ENCODE results near the gene BTBD2. TPM values are rescaled to one million over a fixed set of nuclear protein-coding genes. Genes with fewer than 3 reads are reported as not detected.

The BTBD2 gene
- total RNA-seq, 5 donors from 2014 or later (not counting 1 experiment from before 2014, with no cell fraction given): 52.2 to 79.8 (median 73.6) TPM

DNA sequence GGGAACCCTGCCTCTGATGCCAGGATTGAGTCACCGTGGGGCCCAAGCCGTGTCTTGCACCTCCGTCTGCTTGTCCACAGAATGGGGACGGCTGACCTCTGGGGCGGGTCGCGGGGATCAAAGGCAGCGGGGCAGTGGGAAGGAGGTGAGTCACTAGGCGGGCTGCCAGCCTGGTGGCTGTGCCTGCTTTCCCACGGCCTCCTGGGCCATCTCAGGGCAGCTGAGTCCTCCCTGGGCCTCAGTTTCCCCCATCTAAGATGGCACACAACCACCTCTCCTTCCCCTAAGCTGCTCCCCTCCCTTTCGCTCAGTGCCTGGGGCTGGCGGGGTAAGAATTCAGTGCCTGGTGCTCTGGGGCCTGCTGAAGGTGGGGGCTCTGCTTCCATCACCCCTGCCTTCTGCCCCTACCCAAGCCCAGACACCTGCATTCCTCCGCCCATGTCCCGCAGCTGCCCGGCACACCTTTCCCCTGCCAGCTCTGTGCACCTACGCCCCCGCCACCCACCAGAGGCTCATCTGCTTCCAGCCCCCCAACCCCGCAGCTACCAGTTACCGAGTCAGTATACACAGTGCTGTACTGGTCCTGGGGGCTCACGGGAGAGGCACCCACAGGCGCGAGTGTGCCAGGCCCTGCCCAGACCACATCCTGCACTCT, 32.1 kb upstream of the BTBD2 start:
- Histone ChIP-seq H3K27ac (ENCODE audit: low read length) (peak overlapping the region; percentile 74), H3K4me3 (ENCODE audit: control insufficient read depth in 1 of 2, extremely low read depth in 1 of 2, low read length in 1 of 2) (peak overlapping the region in 1 of 2 donors; percentile 10), H3K36me3 (ENCODE audit: control insufficient read depth in 2 of 2, extremely low read depth in 1 of 2, insufficient read depth in 1 of 2, low read length in 1 of 2) (peaks cover 14 to 64% of the 10 kb centered on the region in 2 donors), H3K4me1 (ENCODE audit: control insufficient read depth in 1 of 2, extremely low read depth in 1 of 2, insufficient read depth in 2 of 2, low read length in 2 of 2) (peaks cover 54 to 87% of the 10 kb centered on the region in 2 experiments), H3K27me3 (replicated peaks in 1 of 2; ENCODE audit: control insufficient read depth in 2 of 2, extremely low read depth in 1 of 2, insufficient read depth in 2 of 2, low read length in 1 of 2) (no peaks in the 10 kb centered on the region), H3K9me3 (no peaks in the 10 kb centered on the region)
- Mint-ChIP-seq H3K27ac (peak overlapping the region; percentile 74 to 76), H3K27me3 (no peaks in the 10 kb centered on the region), H3K4me1 (peaks cover 42 to 66% (median 61%) of the 10 kb centered on the region in 3 donors), H3K36me3 (peaks cover 3% of the 10 kb centered on the region), H3K4me3 (peak overlapping the region in 2 of 3 donors; percentile 9 to 81), H3K9me3 (no peaks in the 10 kb centered on the region)
- peak in 1 of 35 experiments; percentile 35 for DNase-seq
- ChIA-PET CTCF (interaction anchor here in 1 of 2 donors (0.6 kb wide), 3 partner anchors 178 to 413 kb away, joined by 3 read pairs; no protein-coding TSS in a partner anchor), POLR2A (no interaction called here)
- no peak for ATAC-seq (replicated peaks in 1 of 4)
- 69% methylated on average over 11 of the region's 22 CpGs for WGBS (ENCODE audit: insufficient coverage)

DNA sequence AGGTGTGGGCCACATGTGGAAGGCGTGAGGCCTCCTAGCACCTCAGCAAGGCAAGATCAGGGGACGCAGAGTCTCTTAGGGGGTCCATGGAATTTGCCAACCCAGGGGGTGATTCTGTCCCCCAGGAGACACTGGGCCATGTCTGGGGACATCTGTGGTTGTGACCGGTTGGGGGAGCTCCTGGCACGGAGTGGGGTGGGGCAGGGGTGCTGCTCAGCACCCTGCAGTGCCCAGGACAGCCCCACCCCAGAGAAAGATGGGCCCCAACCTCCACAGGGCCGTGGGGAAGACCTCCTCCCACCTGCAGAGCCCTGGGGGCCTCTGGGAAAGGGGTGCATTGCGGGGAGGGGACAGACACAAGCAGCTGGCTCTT, 31.5 kb upstream of the BTBD2 start:
- WGBS (ENCODE audit: insufficient coverage): 74% methylated on average over 6 of the region's 6 CpGs

DNA sequence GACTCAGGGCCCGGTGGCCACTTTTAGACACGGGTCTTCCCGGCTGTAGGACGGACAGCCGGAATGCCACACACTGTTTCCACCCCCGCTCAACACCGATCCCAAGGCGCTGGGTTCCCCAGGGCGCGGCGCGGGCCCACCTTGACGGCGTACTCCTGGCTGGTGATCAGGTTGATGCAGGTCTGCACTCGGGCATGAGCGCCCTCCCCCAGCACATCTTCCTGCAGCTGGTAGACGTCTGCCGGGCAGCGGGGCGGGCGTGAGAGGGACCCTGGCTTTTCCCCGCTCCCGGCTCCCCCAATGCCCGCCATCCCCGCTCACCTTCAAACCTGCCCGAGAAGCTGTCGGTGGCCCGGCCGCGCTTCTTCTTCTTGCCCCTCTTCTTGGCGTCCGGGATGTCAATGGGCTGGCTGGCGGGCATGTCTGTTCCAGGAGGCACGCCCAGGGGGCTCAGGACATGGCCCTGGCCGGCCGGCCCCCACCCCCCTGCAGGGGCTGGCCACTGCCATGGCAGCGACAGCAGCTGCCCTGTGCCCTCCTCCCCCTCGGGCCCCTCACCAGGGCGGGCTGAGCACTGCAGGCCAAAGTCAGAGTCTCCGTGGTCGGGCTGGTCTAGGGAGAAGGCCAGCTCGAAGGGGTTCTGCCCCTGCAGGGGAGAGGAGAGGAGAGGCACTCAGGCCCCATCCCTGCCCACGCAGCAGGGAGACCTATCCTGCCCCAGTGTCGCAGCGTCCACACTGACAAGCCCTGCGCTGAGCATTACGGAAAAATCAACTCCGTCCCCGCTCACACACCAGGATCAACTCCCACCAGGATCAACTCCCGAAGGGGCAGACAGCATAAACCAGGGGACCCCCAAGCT, 30.8 kb upstream of the BTBD2 start:
- peaks cover 29 to 61% (median 52%) of the 10 kb centered on the region in 3 donors for H3K4me1 Mint-ChIP-seq

More for the DNA sequence above, 31.5 kb upstream of the BTBD2 start:
- peak overlapping the region in 1 of 3 donors; percentile 81 for H3K4me3 Mint-ChIP-seq
- no peaks in the 10 kb centered on the region for H3K9me3 ChIP-seq
- H3K9me3 Mint-ChIP-seq: no peaks in the 10 kb centered on the region
- CTCF ChIA-PET: interaction anchor here in 1 of 2 donors (0.6 kb wide), 3 partner anchors 178 to 414 kb away, joined by 3 read pairs; no protein-coding TSS in a partner anchor
- H3K27me3 ChIP-seq (replicated peaks in 1 of 2; ENCODE audit: control insufficient read depth in 2 of 2, extremely low read depth in 1 of 2, insufficient read depth in 2 of 2, low read length in 1 of 2): no peaks in the 10 kb centered on the region
- H3K36me3 Mint-ChIP-seq: peaks cover 3% of the 10 kb centered on the region
- H3K27me3 Mint-ChIP-seq: no peaks in the 10 kb centered on the region
- H3K36me3 ChIP-seq (ENCODE audit: control insufficient read depth in 2 of 2, extremely low read depth in 1 of 2, insufficient read depth in 1 of 2, low read length in 1 of 2): peaks cover 18 to 68% of the 10 kb centered on the region in 2 donors
- POLR2A ChIA-PET: no interaction called here
- DNase-seq: peak in 1 of 35 experiments; percentile 14
- H3K27ac ChIP-seq (ENCODE audit: low read length): peak overlapping the region; percentile 74
- H3K27ac Mint-ChIP-seq: peak overlapping the region in 1 of 2 donors; percentile 76
- peaks cover 37 to 66% (median 59%) of the 10 kb centered on the region in 3 donors for H3K4me1 Mint-ChIP-seq
- no peak for ATAC-seq (replicated peaks in 1 of 4)
- H3K4me3 ChIP-seq (ENCODE audit: control insufficient read depth in 1 of 2, extremely low read depth in 1 of 2, low read length in 1 of 2): no peak overlapping the region
- peaks cover 52 to 87% of the 10 kb centered on the region in 2 experiments for H3K4me1 ChIP-seq (ENCODE audit: control insufficient read depth in 1 of 2, extremely low read depth in 1 of 2, insufficient read depth in 2 of 2, low read length in 2 of 2)

DNA sequence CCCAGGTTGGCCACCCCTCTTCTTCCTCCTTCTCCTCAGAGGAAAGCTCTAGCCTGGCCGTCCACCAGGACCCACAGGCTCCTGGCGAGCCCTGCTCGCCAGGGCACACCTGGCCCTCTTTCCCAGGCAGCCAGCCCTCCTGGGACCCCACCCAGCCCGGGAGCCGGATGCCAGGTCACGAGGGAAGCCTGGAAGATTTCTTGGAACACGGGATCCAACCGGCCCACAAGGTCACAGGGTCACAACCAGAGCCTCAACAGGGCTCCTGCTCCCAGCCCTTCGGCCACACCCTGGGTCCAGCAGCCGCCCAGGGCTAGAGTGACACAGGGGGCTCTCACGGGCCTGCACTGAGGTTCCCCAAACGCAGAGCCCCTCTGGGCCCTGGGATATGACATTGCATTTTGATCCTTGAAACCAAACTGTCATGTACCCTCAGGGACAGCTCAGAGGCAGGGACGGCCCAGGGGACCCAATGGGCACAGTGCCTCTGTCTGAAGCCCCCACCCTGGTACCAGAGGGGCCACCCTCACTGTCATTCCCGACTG, 30.1 kb upstream of the BTBD2 start:
- peaks cover 28 to 64% (median 56%) of the 10 kb centered on the region in 3 donors for H3K4me1 Mint-ChIP-seq
- no peak overlapping the region for H3K27ac Mint-ChIP-seq
- POLR2A ChIA-PET: no interaction called here

More for the DNA sequence above, 30.8 kb upstream of the BTBD2 start:
- Histone ChIP-seq H3K9me3 (no peaks in the 10 kb centered on the region), H3K27me3 (replicated peaks in 1 of 2; ENCODE audit: control insufficient read depth in 2 of 2, extremely low read depth in 1 of 2, insufficient read depth in 2 of 2, low read length in 1 of 2) (no peaks in the 10 kb centered on the region), H3K4me1 (ENCODE audit: control insufficient read depth in 1 of 2, extremely low read depth in 1 of 2, insufficient read depth in 2 of 2, low read length in 2 of 2) (peaks cover 50 to 85% of the 10 kb centered on the region in 2 experiments), H3K36me3 (ENCODE audit: control insufficient read depth in 2 of 2, extremely low read depth in 1 of 2, insufficient read depth in 1 of 2, low read length in 1 of 2) (peaks cover 18 to 70% of the 10 kb centered on the region in 2 donors), H3K4me3 (ENCODE audit: control insufficient read depth in 1 of 2, extremely low read depth in 1 of 2, low read length in 1 of 2) (no peak overlapping the region), H3K27ac (ENCODE audit: low read length) (peak overlapping the region; percentile 20)
- 95% methylated on average over 34 of the region's 50 CpGs for WGBS (ENCODE audit: insufficient coverage)
- H3K36me3 Mint-ChIP-seq: peaks cover 3% of the 10 kb centered on the region
- ChIA-PET POLR2A (interaction anchor here in 1 of 2 donors (0.5 kb wide), 1 partner anchor 105 kb away, joined by 3 read pairs; no protein-coding TSS in a partner anchor), CTCF (no interaction called here)
- DNase-seq: peak in 1 of 35 experiments; percentile 9
- no peak for ATAC-seq (replicated peaks in 1 of 4)
- no peak overlapping the region for H3K27ac Mint-ChIP-seq
- no peaks in the 10 kb centered on the region for H3K27me3 Mint-ChIP-seq
- no peaks in the 10 kb centered on the region for H3K9me3 Mint-ChIP-seq
- H3K4me3 Mint-ChIP-seq: no peak overlapping the region

DNA sequence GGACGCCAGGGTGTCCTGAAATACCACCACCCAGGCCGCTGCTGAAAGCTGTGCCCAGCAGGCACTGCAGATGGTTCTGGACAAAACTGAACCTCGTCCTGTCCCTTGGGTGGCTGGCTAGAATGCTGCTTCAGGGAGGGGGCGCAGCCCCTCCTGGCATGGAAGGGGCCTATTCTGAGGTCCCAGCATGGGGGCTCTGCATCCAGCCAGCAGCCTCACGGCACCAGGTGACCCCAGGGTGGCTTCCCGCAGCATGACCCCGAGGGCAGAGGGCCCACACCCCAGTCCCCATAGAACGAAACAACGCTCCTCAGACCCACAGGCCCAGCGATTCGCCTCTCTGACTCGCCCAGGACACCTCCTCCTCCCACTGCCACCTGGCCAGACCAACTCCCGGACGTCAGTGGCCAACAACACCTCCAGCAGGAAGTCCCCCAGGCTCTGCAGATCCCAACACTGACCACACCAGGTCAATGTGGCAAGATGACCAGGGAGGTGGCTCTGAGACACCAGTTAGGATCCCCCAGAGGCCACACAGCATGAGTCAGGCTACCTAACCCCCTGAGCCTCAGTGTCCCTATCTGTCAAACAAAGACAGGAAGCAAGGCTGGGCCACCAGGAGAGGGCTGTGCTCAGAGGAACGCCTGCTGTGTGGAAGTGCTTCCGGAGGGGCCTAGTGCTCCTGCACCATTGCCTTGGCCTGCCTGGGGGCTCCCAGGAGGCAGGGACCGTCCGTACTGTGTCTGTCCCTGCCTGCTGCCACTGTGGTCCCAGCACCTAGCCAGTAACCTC, 29.4 kb upstream of the BTBD2 start:
- H3K4me3 ChIP-seq (ENCODE audit: control insufficient read depth in 1 of 2, extremely low read depth in 1 of 2, low read length in 1 of 2): no peak overlapping the region
- Mint-ChIP-seq H3K36me3 (peaks cover 3% of the 10 kb centered on the region), H3K9me3 (no peaks in the 10 kb centered on the region), H3K27ac (peak overlapping the region; percentile 52 to 61), H3K4me1 (peaks cover 27 to 63% (median 56%) of the 10 kb centered on the region in 3 donors), H3K4me3 (peak overlapping the region in 2 of 3 donors; percentile 8 to 21), H3K27me3 (no peaks in the 10 kb centered on the region)
- ATAC-seq (replicated peaks in 1 of 4) (no peak), DNase-seq (no peak)
- no peaks in the 10 kb centered on the region for H3K9me3 ChIP-seq
- ChIA-PET CTCF (no interaction called here), POLR2A (no interaction called here)
- no peaks in the 10 kb centered on the region for H3K27me3 ChIP-seq (replicated peaks in 1 of 2; ENCODE audit: control insufficient read depth in 2 of 2, extremely low read depth in 1 of 2, insufficient read depth in 2 of 2, low read length in 1 of 2)
- peak overlapping the region; percentile 94 for H3K27ac ChIP-seq (ENCODE audit: low read length)
- H3K36me3 ChIP-seq (ENCODE audit: control insufficient read depth in 2 of 2, extremely low read depth in 1 of 2, insufficient read depth in 1 of 2, low read length in 1 of 2): peaks cover 18 to 84% of the 10 kb centered on the region in 2 donors
- peaks cover 52 to 96% of the 10 kb centered on the region in 2 experiments for H3K4me1 ChIP-seq (ENCODE audit: control insufficient read depth in 1 of 2, extremely low read depth in 1 of 2, insufficient read depth in 2 of 2, low read length in 2 of 2)
- 89% methylated on average over 18 of the region's 18 CpGs for WGBS (ENCODE audit: insufficient coverage)

More for the DNA sequence above, 30.1 kb upstream of the BTBD2 start:
- H3K4me1 ChIP-seq (ENCODE audit: control insufficient read depth in 1 of 2, extremely low read depth in 1 of 2, insufficient read depth in 2 of 2, low read length in 2 of 2): peaks cover 52 to 92% of the 10 kb centered on the region in 2 experiments
- DNase-seq (no peak), ATAC-seq (replicated peaks in 1 of 4) (no peak)
- WGBS (ENCODE audit: insufficient coverage): 89% methylated on average over 14 of the region's 14 CpGs
- Mint-ChIP-seq H3K4me3 (peak overlapping the region in 1 of 3 donors; percentile 8), H3K9me3 (no peaks in the 10 kb centered on the region), H3K36me3 (peaks cover 3% of the 10 kb centered on the region), H3K27me3 (no peaks in the 10 kb centered on the region)
- no peaks in the 10 kb centered on the region for H3K27me3 ChIP-seq (replicated peaks in 1 of 2; ENCODE audit: control insufficient read depth in 2 of 2, extremely low read depth in 1 of 2, insufficient read depth in 2 of 2, low read length in 1 of 2)
- CTCF ChIA-PET: no interaction called here
- H3K9me3 ChIP-seq: no peaks in the 10 kb centered on the region
- no peak overlapping the region for H3K4me3 ChIP-seq (ENCODE audit: control insufficient read depth in 1 of 2, extremely low read depth in 1 of 2, low read length in 1 of 2)
- H3K27ac ChIP-seq (ENCODE audit: low read length): peak overlapping the region; percentile 20
- peaks cover 18 to 78% of the 10 kb centered on the region in 2 donors for H3K36me3 ChIP-seq (ENCODE audit: control insufficient read depth in 2 of 2, extremely low read depth in 1 of 2, insufficient read depth in 1 of 2, low read length in 1 of 2)

Data from T-cell (primary cell).